ENCODE measurements around the gene SLC29A4. TPM values are rescaled to one million over a fixed set of nuclear protein-coding genes. Genes with fewer than 3 reads are reported as not detected.

Gene SLC29A4
- total and polyA plus RNA-seq, 2 of the 8 experiments (the other 6 are each of a cell fraction or from before 2014, with no cell fraction given): 6.9 to 15.1 TPM

DNA sequence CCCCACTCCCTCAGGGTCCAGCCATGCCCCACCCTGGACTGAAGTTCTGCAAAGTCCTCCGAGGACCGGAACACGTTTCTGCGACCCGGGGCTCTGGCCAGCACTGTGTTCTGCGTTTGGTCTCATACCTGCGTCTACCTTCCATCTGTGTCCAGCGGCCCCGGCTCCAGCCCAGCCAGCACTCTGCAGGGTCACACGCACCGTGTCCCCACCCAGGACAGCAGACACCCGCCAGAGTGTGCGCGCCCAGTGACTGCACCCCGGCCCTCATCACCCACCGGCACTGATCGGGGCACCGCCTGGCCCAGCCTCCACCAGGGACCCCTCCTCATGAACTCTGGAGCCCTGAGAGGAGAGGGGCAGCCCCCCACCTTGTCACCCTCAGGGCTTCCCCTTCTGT is 20.3 kb downstream of the SLC29A4 start:
- Histone ChIP-seq H3K27me3 (replicated peaks in 1 of 4; ENCODE audit: control insufficient read depth in 3 of 4, extremely low read depth in 1 of 4, insufficient read depth in 3 of 4, low read length in 3 of 4) (peaks cover 0 to 1% (median under 1%) of the 10 kb centered on the region in 4 experiments; a peak in 2 of 7 replicates), H2BK120ac (replicated peaks; ENCODE audit: low read depth, low read length) (no peak overlapping the region), H3K56ac (replicated peaks; ENCODE audit: insufficient read length, low read depth, low read length) (no peak overlapping the region), H3K18ac (ENCODE audit: extremely low read depth, low read length) (no peak overlapping the region), H3K23ac (ENCODE audit: insufficient read length) (no peak overlapping the region), H4K20me1 (replicated peaks in 1 of 2; ENCODE audit: control insufficient read depth in 1 of 2, insufficient read depth in 2 of 2, low read length in 2 of 2) (no peaks in the 10 kb centered on the region), H3K14ac (ENCODE audit: insufficient read length) (no peak overlapping the region), H3K9ac (replicated peaks in 1 of 4; ENCODE audit: extremely low read depth in 1 of 4, low read depth in 3 of 4, low read length in 3 of 4) (no peak overlapping the region), H3K4me1 (replicated peaks in 1 of 4; ENCODE audit: control insufficient read depth in 3 of 4, insufficient read depth in 4 of 4, low read length in 3 of 4) (no peaks in the 10 kb centered on the region), H3K79me1 (ENCODE audit: low read depth, low read length) (no peaks in the 10 kb centered on the region), H2BK15ac (ENCODE audit: low read length) (no peak overlapping the region), H2AK5ac (ENCODE audit: low read depth, low read length) (no peak overlapping the region), H4K5ac (ENCODE audit: insufficient read length, low read depth, low read length) (no peak overlapping the region), H3K4me2 (ENCODE audit: insufficient read depth in 1 of 2, low read depth in 2 of 2, low read length in 2 of 2) (no peak overlapping the region), H2AFZ (ENCODE audit: low read length) (no peak overlapping the region), H2BK5ac (ENCODE audit: low read depth, low read length) (no peak overlapping the region), H2BK12ac (ENCODE audit: low read depth, low read length) (no peak overlapping the region), H2BK20ac (ENCODE audit: low read length) (no peak overlapping the region), H3K79me2 (ENCODE audit: control insufficient read depth in 1 of 2, insufficient read depth in 2 of 2, low read length in 2 of 2) (no peaks in the 10 kb centered on the region), H3K9me3 (ENCODE audit: insufficient read depth in 2 of 2, low read depth in 1 of 2, low read length in 1 of 2) (no peaks in the 10 kb centered on the region), H3K4ac (replicated peaks; ENCODE audit: insufficient read length, low read depth, low read length) (no peak overlapping the region), H3K36me3 (ENCODE audit: control insufficient read depth in 2 of 4, insufficient read depth in 4 of 4, low read length in 3 of 4) (0 out of 8 replicates have a peak, but pooled peaks cover 0 to 3% (median 0%) of the 10 kb centered on the region in 4 experiments), H4K8ac (ENCODE audit: extremely low read depth, insufficient read depth, low read length) (no peak overlapping the region), H3K23me2 (ENCODE audit: low read depth, low read length) (no peaks in the 10 kb centered on the region), H4K91ac (replicated peaks; ENCODE audit: insufficient read length, low read length) (no peak overlapping the region), H3K27ac (ENCODE audit: low read depth, low read length) (no peak overlapping the region), H3K4me3 (ENCODE audit: extremely low read depth in 1 of 4, insufficient read depth in 2 of 4, low read depth in 3 of 4, low read length in 4 of 4) (no peak overlapping the region)
- 89% methylated on average over 17 of the region's 18 CpGs; no CpG with 5 or more reads in 1 of the 2 experiments for WGBS, 2 experiments (ENCODE audit: extremely low coverage in 1 of 2, insufficient coverage in 1 of 2, insufficient read length in 1 of 2, insufficient replicate concordance in 2 of 2, low coverage in 1 of 2, low lambda C conversion rate in 2 of 2, missing lambda C conversion rate in 1 of 2)
- no peak for DNase-seq (ENCODE audit: low read depth in 1 of 2, low spot score in 2 of 2)
- ChIA-PET CTCF (ENCODE audit: partially characterized antibody) (no interaction called here), POLR2A (ENCODE audit: partially characterized antibody) (no interaction called here)
- no peak for FAIRE-seq
- TF ChIP-seq SP1 (IDR thresholded peaks at IDR 0.05; ENCODE audit: low read depth, low read length) (no peak), JUND (IDR thresholded peaks at IDR 0.05; ENCODE audit: low read length) (no peak), POU5F1 (IDR thresholded peaks at IDR 0.05; ENCODE audit: low read depth, low read length) (no peak), EP300 (IDR thresholded peaks at IDR 0.05; ENCODE audit: borderline replicate concordance in 1 of 2, low read depth in 2 of 2, low read length in 2 of 2) (no peak), SIX5 (IDR thresholded peaks at IDR 0.05; ENCODE audit: low read depth, low read length) (no peak), JUN (IDR thresholded peaks at IDR 0.05; ENCODE audit: low read depth, low read length) (no peak), KDM5A (IDR thresholded peaks at IDR 0.05; ENCODE audit: low read length) (no peak), POLR2AphosphoS5 (IDR thresholded peaks at IDR 0.05; ENCODE audit: low read depth, low read length) (no peak)
- TF ChIP-seq, protein P1, sequence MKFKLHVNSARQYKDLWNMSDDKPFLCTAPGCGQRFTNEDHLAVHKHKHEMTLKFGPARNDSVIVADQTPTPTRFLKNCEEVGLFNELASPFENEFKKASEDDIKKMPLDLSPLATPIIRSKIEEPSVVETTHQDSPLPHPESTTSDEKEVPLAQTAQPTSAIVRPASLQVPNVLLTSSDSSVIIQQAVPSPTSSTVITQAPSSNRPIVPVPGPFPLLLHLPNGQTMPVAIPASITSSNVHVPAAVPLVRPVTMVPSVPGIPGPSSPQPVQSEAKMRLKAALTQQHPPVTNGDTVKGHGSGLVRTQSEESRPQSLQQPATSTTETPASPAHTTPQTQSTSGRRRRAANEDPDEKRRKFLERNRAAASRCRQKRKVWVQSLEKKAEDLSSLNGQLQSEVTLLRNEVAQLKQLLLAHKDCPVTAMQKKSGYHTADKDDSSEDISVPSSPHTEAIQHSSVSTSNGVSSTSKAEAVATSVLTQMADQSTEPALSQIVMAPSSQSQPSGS (IDR thresholded peaks at IDR 0.05; ENCODE audit: low read length): no peak
- TF ChIP-seq, protein P2, sequence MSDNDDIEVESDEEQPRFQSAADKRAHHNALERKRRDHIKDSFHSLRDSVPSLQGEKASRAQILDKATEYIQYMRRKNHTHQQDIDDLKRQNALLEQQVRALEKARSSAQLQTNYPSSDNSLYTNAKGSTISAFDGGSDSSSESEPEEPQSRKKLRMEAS (IDR thresholded peaks at IDR 0.05): no peak
